ENCODE measurements around the gene AGAP1.

The AGAP1 gene

DNA sequence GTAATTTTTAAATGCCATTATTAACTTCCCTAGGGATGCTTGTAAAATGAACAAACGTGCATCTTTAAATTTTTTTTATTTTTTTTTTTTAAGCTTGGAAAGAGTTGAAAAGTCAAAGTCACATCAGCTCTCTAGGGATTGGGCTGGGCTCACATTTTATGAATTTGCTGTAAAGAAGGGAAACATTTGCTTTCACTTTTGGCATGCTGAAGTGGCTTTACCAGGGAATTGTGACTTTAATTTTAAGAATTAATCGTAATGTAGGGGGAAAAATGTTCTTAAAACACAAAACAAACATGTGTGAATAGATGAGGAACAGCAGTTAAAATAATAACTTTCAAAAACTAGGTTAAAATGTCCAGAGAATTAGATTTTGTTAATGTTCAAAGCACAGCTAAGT is 123.0 kb downstream of the AGAP1 start:
- Histone ChIP-seq H3K27me3 (replicated peaks; ENCODE audit: control insufficient read depth, insufficient read depth, low read length) (no peaks in the 10 kb centered on the region), H3K9me3 (ENCODE audit: control insufficient read depth, low read length) (no peaks in the 10 kb centered on the region), H3K9ac (ENCODE audit: low read length) (peak overlapping the region; percentile 83), H3K4me3 (ENCODE audit: low read length) (peak overlapping the region; percentile 67), H3K36me3 (ENCODE audit: control insufficient read depth, insufficient read depth, low read length, severe bottlenecking) (no peaks in the 10 kb centered on the region), H3K4me1 (ENCODE audit: control insufficient read depth, insufficient read depth, low read length) (peaks cover 47% of the 10 kb centered on the region)
- peak; percentile 75 for DNase-seq (ENCODE audit: low read depth)

DNA sequence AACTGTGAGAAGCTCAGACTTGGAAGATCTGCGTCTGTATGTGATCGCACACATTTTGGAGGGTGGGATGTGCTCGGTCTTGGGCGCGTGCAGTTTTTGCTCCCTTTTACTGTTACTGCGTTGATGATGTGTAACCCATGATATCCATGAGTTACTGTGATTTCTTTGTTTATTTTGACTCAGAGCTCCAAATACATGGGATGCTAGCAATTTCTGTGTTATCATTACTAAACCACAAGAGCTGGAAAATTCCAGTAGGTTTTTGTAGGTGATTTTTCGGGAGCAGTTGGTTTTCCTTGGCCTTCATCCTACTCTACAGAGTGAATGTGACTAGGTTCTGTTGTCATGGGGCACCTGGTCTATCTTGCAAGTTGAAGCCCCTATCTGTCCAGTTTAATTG is 124.2 kb downstream of the AGAP1 start:
- H3K9me3 ChIP-seq (ENCODE audit: control insufficient read depth, low read length), result no peaks in the 10 kb centered on the region

DNA sequence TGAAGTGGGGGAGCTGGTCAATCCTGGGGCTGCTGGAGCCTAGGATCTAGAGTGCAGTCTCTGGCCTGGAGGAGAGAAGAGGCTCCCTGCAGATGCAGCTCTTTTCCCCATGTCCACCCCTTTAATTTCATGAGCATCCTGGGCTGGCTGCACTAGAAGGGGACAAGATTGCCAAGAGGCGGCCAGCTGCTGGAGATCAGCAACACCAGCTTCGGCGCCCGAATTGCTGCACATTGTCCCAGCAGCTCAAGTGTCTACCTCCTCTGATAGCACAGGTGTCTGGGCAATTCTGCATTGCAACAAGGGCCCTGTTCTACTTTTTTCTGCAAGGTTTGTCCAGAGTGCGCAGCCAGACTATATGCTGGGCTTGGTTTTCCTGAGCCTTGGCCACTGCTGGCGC is 125.7 kb downstream of the AGAP1 start:
- Histone ChIP-seq H3K9me3 (ENCODE audit: control insufficient read depth, low read length) (no peaks in the 10 kb centered on the region), H3K27me3 (replicated peaks; ENCODE audit: control insufficient read depth, insufficient read depth, low read length) (no peaks in the 10 kb centered on the region), H3K4me3 (ENCODE audit: low read length) (no peak overlapping the region), H3K4me1 (ENCODE audit: control insufficient read depth, insufficient read depth, low read length) (peaks cover 42% of the 10 kb centered on the region), H3K36me3 (ENCODE audit: control insufficient read depth, insufficient read depth, low read length, severe bottlenecking) (no peaks in the 10 kb centered on the region), H3K9ac (ENCODE audit: low read length) (no peak overlapping the region)
- DNase-seq (ENCODE audit: low read depth), result no peak

More for the DNA sequence above, 124.2 kb downstream of the AGAP1 start:
- Histone ChIP-seq H3K36me3 (ENCODE audit: control insufficient read depth, insufficient read depth, low read length, severe bottlenecking) (no peaks in the 10 kb centered on the region), H3K9ac (ENCODE audit: low read length) (peak overlapping the region; percentile 83), H3K27me3 (replicated peaks; ENCODE audit: control insufficient read depth, insufficient read depth, low read length) (no peaks in the 10 kb centered on the region), H3K4me3 (ENCODE audit: low read length) (peak overlapping the region; percentile 8), H3K4me1 (ENCODE audit: control insufficient read depth, insufficient read depth, low read length) (peaks cover 47% of the 10 kb centered on the region)
- peak; percentile 66 for DNase-seq (ENCODE audit: low read depth)

DNA sequence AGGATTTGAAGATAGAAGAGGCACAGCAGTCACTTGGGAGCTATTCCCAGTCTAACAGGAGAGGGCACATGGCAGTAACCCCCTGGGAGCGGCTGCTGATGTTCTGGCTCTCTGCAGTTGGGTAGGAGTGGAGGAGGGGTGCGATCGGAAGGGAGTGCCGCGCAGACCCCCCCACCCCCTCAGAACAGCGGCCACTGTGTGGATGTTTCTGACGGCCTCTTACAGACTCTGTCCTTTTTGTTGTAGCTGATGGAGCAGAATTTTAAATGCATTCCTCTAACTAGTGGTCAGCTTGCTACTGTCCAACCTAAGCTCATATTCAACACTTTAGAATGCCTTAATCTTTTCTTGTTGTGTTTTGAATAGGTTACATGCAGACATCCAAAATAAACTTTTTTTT is 127.9 kb downstream of the AGAP1 start:
- Histone ChIP-seq H3K9me3 (ENCODE audit: control insufficient read depth, low read length) (no peaks in the 10 kb centered on the region), H3K4me3 (ENCODE audit: low read length) (no peak overlapping the region), H3K9ac (ENCODE audit: low read length) (no peak overlapping the region), H3K36me3 (ENCODE audit: control insufficient read depth, insufficient read depth, low read length, severe bottlenecking) (no peaks in the 10 kb centered on the region), H3K4me1 (ENCODE audit: control insufficient read depth, insufficient read depth, low read length) (peaks cover 20% of the 10 kb centered on the region), H3K27me3 (replicated peaks; ENCODE audit: control insufficient read depth, insufficient read depth, low read length) (no peaks in the 10 kb centered on the region)
- no peak for DNase-seq (ENCODE audit: low read depth)

DNA sequence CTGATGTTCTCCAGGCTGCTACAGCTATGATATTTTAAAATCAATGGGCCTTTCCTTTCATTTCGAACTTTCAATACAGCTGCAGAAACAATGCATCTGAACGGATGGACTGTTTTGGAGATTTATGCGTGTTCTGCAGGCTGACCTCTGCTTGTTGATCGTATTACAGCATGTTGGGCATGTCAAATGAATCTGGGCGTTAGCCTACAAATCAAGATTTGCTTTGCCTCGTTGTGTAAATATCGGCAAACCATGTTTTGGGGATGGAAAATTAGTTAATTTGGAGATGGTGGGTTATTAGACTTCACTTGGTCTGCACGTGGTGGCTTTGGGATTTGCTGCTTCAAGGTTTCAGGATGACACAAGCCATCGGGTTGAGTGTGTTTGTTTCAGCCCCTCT is 129.3 kb downstream of the AGAP1 start:
- DNase-seq (ENCODE audit: low read depth), result no peak
- Histone ChIP-seq H3K27me3 (replicated peaks; ENCODE audit: control insufficient read depth, insufficient read depth, low read length) (no peaks in the 10 kb centered on the region), H3K4me1 (ENCODE audit: control insufficient read depth, insufficient read depth, low read length) (peaks cover 11% of the 10 kb centered on the region), H3K9ac (ENCODE audit: low read length) (no peak overlapping the region), H3K36me3 (ENCODE audit: control insufficient read depth, insufficient read depth, low read length, severe bottlenecking) (no peaks in the 10 kb centered on the region), H3K9me3 (ENCODE audit: control insufficient read depth, low read length) (no peaks in the 10 kb centered on the region), H3K4me3 (ENCODE audit: low read length) (no peak overlapping the region)

DNA sequence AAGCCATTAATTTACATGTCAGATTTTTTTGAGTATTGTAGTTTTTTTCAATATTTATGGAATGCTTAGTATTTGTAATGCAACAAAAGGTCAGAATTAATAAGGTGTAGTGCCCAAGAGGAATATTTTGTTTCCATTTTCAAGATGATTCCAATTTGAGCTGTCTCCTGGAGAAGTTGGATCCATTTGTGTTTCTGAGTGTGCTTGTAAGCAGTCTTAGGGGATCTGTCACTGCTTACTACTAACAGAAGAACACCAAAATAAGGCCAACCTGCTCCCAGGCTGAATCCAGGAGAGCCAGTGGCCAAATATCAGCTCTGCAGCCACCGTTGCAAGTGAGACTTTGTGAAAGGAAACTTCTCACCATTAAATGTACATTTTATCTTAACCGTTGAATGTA is 129.9 kb downstream of the AGAP1 start:
- Histone ChIP-seq H3K27me3 (replicated peaks; ENCODE audit: control insufficient read depth, insufficient read depth, low read length) (no peaks in the 10 kb centered on the region), H3K9me3 (ENCODE audit: control insufficient read depth, low read length) (no peaks in the 10 kb centered on the region), H3K9ac (ENCODE audit: low read length) (no peak overlapping the region), H3K36me3 (ENCODE audit: control insufficient read depth, insufficient read depth, low read length, severe bottlenecking) (no peaks in the 10 kb centered on the region), H3K4me1 (ENCODE audit: control insufficient read depth, insufficient read depth, low read length) (peaks cover 5% of the 10 kb centered on the region), H3K4me3 (ENCODE audit: low read length) (no peak overlapping the region)
- no peak for DNase-seq (ENCODE audit: low read depth)

DNA sequence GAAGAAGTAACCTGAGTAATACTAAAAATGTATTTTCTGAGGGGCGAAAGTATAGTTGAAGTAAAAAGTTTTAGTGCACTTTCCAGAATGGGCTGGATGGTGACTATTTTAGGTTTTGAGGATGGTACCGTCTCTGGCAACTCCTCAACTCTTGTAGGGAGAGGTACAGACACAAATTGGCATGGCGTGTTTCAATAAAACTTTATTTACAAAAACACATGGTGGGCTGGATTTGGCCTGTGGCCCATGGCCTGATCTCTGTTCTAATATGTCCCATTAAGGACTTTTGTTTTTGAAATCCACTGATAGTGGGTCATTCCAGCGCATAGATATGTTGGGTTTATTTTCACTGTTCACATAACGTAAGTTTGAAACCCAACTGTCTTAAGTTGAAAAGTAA is 132.8 kb downstream of the AGAP1 start:
- Histone ChIP-seq H3K4me1 (ENCODE audit: control insufficient read depth, insufficient read depth, low read length) (peaks cover 5% of the 10 kb centered on the region), H3K27me3 (replicated peaks; ENCODE audit: control insufficient read depth, insufficient read depth, low read length) (no peaks in the 10 kb centered on the region), H3K4me3 (ENCODE audit: low read length) (no peak overlapping the region), H3K9me3 (ENCODE audit: control insufficient read depth, low read length) (no peaks in the 10 kb centered on the region), H3K36me3 (ENCODE audit: control insufficient read depth, insufficient read depth, low read length, severe bottlenecking) (no peaks in the 10 kb centered on the region), H3K9ac (ENCODE audit: low read length) (no peak overlapping the region)
- DNase-seq (ENCODE audit: low read depth), result no peak

DNA sequence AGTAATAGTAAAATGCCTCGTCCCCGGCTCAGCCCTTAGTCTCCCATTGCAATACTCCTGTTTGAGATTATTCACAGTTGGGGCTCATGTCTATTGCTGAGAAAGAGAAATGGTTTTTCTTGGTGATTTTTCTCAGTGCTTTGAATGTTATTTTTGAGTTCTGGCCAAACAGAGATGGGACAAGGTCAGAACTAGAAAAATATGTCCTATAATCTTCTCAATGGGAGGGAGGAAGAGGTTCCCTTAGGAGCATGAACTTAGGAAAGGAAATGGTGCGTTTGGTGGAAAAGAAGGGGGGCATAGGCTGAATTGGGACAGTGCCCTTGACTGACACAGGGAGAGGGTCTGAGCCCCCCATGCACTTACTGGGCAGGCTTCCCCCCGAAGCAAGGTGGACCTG is 133.8 kb downstream of the AGAP1 start:
- Histone ChIP-seq H3K4me3 (ENCODE audit: low read length) (no peak overlapping the region), H3K27me3 (replicated peaks; ENCODE audit: control insufficient read depth, insufficient read depth, low read length) (no peaks in the 10 kb centered on the region), H3K36me3 (ENCODE audit: control insufficient read depth, insufficient read depth, low read length, severe bottlenecking) (no peaks in the 10 kb centered on the region), H3K9ac (ENCODE audit: low read length) (no peak overlapping the region), H3K9me3 (ENCODE audit: control insufficient read depth, low read length) (no peaks in the 10 kb centered on the region), H3K4me1 (ENCODE audit: control insufficient read depth, insufficient read depth, low read length) (peaks cover 5% of the 10 kb centered on the region)
- DNase-seq (ENCODE audit: low read depth), result no peak

DNA sequence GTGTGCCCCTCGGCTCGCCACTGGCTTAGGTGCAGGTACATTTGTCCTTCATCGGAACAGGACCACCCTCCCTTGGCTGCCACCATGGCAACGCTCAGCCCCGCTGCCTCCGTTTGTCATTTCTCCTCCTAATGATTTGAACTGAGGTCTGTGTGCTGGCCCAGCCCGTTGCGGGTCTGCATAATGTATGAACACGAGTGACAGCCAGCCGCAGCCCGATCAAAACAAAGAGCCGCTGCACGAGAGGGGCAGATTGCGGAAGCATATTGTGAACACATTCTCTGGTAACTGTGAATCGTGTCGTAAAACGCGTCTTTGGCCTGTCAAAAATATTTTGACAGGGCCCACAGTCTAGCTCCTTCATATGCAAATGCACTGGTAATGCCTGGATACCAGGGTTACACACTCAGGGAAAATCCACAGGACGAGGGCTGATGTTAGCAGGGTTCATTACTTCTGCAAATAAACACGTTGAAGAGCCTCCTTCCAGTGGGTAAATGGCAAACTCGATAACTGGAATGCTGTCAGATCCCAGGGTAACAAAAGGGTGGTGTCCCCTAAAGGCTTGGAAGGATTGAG is 137.0 kb downstream of the AGAP1 start:
- no peak for DNase-seq (ENCODE audit: low read depth)
- peaks cover 21% of the 10 kb centered on the region for H3K4me1 ChIP-seq (ENCODE audit: control insufficient read depth, insufficient read depth, low read length)

DNA sequence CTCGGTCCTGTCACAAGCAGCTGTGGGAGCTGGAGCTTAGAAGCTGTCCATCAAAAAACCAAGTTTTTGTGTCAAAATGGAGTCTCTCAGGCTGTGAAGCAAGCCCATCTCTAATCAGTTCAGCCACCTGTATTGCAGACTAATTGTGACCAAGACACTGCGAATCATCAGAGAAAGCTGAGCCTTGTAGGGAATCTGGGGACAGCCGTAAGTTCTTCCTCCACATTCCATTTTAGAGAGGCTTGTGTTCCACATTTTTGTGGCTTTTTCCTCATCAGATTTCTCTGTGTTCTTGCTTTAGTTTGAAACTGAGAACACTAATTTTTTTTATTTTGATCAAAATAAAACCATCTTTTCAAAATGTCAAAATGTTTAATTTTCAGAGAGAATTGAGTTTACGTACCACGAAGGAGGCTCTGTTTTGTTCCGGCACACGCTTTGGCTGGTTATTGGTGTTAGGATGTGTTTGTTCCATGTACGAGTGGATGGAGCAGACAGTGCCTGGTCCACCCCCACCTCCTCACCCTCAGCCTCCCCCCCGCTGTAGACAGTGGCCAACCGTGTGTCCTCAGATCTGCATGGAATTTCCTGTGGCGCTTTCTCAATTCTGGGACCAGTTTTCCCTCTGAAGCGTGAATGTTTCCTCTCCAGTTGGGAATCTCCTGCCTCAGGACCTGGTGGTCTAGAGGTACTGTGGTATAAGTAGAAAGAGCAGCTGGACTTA is 140.8 kb downstream of the AGAP1 start:
- H3K9ac ChIP-seq (ENCODE audit: low read length), result peak overlapping the region; percentile 5
- H3K4me1 ChIP-seq (ENCODE audit: control insufficient read depth, insufficient read depth, low read length), result peaks cover 24% of the 10 kb centered on the region
- peak overlapping the region; percentile 8 for H3K4me3 ChIP-seq (ENCODE audit: low read length)
- no peaks in the 10 kb centered on the region for H3K27me3 ChIP-seq (replicated peaks; ENCODE audit: control insufficient read depth, insufficient read depth, low read length)
- DNase-seq (ENCODE audit: low read depth), result peak; percentile 63
- no peaks in the 10 kb centered on the region for H3K36me3 ChIP-seq (ENCODE audit: control insufficient read depth, insufficient read depth, low read length, severe bottlenecking)
- H3K9me3 ChIP-seq (ENCODE audit: control insufficient read depth, low read length), result no peaks in the 10 kb centered on the region

More for the DNA sequence above, 137.0 kb downstream of the AGAP1 start:
- Histone ChIP-seq H3K9ac (ENCODE audit: low read length) (no peak overlapping the region), H3K36me3 (ENCODE audit: control insufficient read depth, insufficient read depth, low read length, severe bottlenecking) (no peaks in the 10 kb centered on the region), H3K4me3 (ENCODE audit: low read length) (no peak overlapping the region), H3K9me3 (ENCODE audit: control insufficient read depth, low read length) (no peaks in the 10 kb centered on the region), H3K27me3 (replicated peaks; ENCODE audit: control insufficient read depth, insufficient read depth, low read length) (no peaks in the 10 kb centered on the region)

DNA sequence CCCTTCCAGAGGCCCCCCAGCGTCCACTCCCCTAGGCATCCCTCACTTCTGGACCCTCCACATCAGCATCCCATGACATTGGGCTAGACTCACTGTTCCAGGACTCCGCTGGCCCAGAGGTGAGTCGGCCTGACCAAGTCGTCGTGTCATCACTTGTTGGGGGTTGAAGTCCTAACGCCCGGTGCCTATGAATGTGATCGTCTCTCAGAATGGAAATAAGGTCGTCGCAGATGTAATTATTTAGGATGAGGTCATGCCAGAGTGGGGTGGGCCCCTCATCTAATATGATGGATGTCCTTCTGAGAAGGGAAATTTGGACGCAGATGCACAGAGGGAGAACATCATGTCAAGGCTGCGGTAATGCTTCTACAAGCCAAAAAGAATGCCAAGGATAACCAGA is 142.7 kb downstream of the AGAP1 start:
- peaks cover 43% of the 10 kb centered on the region for H3K4me1 ChIP-seq (ENCODE audit: control insufficient read depth, insufficient read depth, low read length)
- no peaks in the 10 kb centered on the region for H3K36me3 ChIP-seq (ENCODE audit: control insufficient read depth, insufficient read depth, low read length, severe bottlenecking)
- H3K4me3 ChIP-seq (ENCODE audit: low read length), result no peak overlapping the region
- no peaks in the 10 kb centered on the region for H3K9me3 ChIP-seq (ENCODE audit: control insufficient read depth, low read length)
- H3K27me3 ChIP-seq (replicated peaks; ENCODE audit: control insufficient read depth, insufficient read depth, low read length), result no peaks in the 10 kb centered on the region
- DNase-seq (ENCODE audit: low read depth), result no peak
- H3K9ac ChIP-seq (ENCODE audit: low read length), result no peak overlapping the region

DNA sequence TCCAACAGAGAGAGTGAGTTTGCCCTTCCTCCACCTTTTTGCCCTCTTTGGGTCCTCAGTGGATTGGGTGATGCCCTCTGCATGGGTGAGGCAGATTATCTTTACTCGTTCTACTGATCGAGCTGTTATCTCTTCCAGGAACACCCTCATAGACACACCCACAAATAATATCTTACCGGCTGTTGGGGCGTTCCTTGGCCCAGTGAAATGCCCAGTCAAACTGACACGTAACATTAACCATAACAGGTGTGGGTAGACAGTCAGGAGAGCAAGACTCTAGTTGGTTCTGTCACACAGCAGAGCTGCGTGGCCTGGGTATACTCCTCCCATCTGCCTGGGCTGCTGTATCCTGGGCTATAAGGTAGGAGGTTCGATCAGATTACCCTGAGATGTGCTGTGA is 144.1 kb downstream of the AGAP1 start:
- H3K36me3 ChIP-seq (ENCODE audit: control insufficient read depth, insufficient read depth, low read length, severe bottlenecking), result no peaks in the 10 kb centered on the region
- H3K4me3 ChIP-seq (ENCODE audit: low read length), result no peak overlapping the region
- peaks cover 56% of the 10 kb centered on the region for H3K4me1 ChIP-seq (ENCODE audit: control insufficient read depth, insufficient read depth, low read length)
- no peaks in the 10 kb centered on the region for H3K27me3 ChIP-seq (replicated peaks; ENCODE audit: control insufficient read depth, insufficient read depth, low read length)
- H3K9me3 ChIP-seq (ENCODE audit: control insufficient read depth, low read length), result no peaks in the 10 kb centered on the region
- H3K9ac ChIP-seq (ENCODE audit: low read length), result no peak overlapping the region
- DNase-seq (ENCODE audit: low read depth), result no peak
